Peyer's patch (tissue), 4 donors: ENCODE measurements around the gene ZNF76. TPM values are rescaled to one million over a fixed set of nuclear protein-coding genes. Genes with fewer than 3 reads are reported as not detected.

Experiments
- DNase-seq, 3 donors: peaks; one replicate each; pipeline ENCODE4 v3.0.0-alpha.2; 2017 to 2019
- H3K27ac ChIP-seq, 4 donors: fragments of 200-600 bp; sonication (generic); one replicate each; pipeline ENCODE4 v1.5.1; 2016 to 2019
- H3K27me3 ChIP-seq, 2 donors: fragments of 200-600 bp; sonication (generic); one replicate each; pipeline ENCODE4 v1.5.1; 2019
- H3K36me3 ChIP-seq, 3 donors: fragments of 200-600 bp; sonication (generic); one replicate each; pipeline ENCODE4 v1.5.1; 2016 to 2019
- H3K4me1 ChIP-seq, 4 donors: fragments of 200-600 bp; sonication (generic); one replicate each; pipeline ENCODE4 v1.5.1; 2016 to 2019
- H3K4me3 ChIP-seq, 4 donors: fragments of 200-600 bp; sonication (generic); 1 replicate in 3 of 4; 2 replicates in 1 of 4; pipeline ENCODE4 v1.5.1; 2016 to 2019; ENCODE audit warnings: mild to moderate bottlenecking in 1 of 4
- H3K9me3 ChIP-seq, 4 donors: fragments of 200-600 bp; sonication (generic); one replicate each; pipeline ENCODE4 v1.5.1; 2016 to 2019; ENCODE audit warnings: mild to moderate bottlenecking in 1 of 4
- CTCF ChIP-seq, 6 experiments: fragments of 450-650 bp in 4 of 6; fragments of 200-600 bp in 2 of 6; sonication (generic) in 1 of 6; IDR thresholded peaks; one replicate each; pipeline ENCODE4 v1.5.1; 2017 to 2019; ENCODE audit warnings: antibody characterized with exemption in 6 of 6, mild to moderate bottlenecking in 3 of 6, moderate library complexity in 1 of 6
- POLR2A ChIP-seq, 2 donors: fragments of 450-650 bp; IDR thresholded peaks; one replicate each; pipeline ENCODE4 v1.5.1; 2017; ENCODE audit warnings: antibody characterized with exemption in 2 of 2, mild to moderate bottlenecking in 2 of 2, moderate library complexity in 2 of 2
- total RNA-seq, 4 donors: library from RNA; depleted of rRNA; stranded (reverse); fragments of >200 nt; gene quantifications; one replicate each; pipeline ENCODE4 v1.1.0, GENCODE V29; 2016

The ZNF76 gene
- total RNA-seq, 4 donors from 2014 or later, result 26.3 to 182 (median 54.8) TPM

GRCh38 chr6:35244551-35244950 is 15.0 kb upstream of the ZNF76 start:
- no peak overlapping the region for H3K4me3 ChIP-seq
- no peaks in the 10 kb centered on the region for H3K27me3 ChIP-seq
- no peaks in the 10 kb centered on the region for H3K9me3 ChIP-seq
- no peak for DNase-seq
- H3K27ac ChIP-seq, result no peak overlapping the region
- H3K4me1 ChIP-seq, result no peaks in the 10 kb centered on the region
- H3K36me3 ChIP-seq, result no peaks in the 10 kb centered on the region
- TF ChIP-seq POLR2A (IDR thresholded peaks at IDR 0.05) (no peak), CTCF (IDR thresholded peaks at IDR 0.05) (no peak)

- Histone ChIP-seq H3K27ac (no peak overlapping the region), H3K27me3 (no peaks in the 10 kb centered on the region), H3K36me3 (no peaks in the 10 kb centered on the region), H3K4me1 (no peaks in the 10 kb centered on the region), H3K4me3 (no peak overlapping the region), H3K9me3 (no peaks in the 10 kb centered on the region)
- no peak for TF ChIP-seq POLR2A (IDR thresholded peaks at IDR 0.05)
- TF ChIP-seq CTCF (IDR thresholded peaks at IDR 0.05), result no peak
- DNase-seq, result no peak
Measured at GRCh38 chr6:35247642-35248231, 11.8 kb upstream of the ZNF76 start.

- no peaks in the 10 kb centered on the region for H3K4me1 ChIP-seq
Measured at GRCh38 chr6:35248300-35248699, 11.2 kb upstream of the ZNF76 start.

GRCh38 chr6:35248965-35249364 is 10.6 kb upstream of the ZNF76 start:
- no peak overlapping the region for H3K27ac ChIP-seq
- no peaks in the 10 kb centered on the region for H3K27me3 ChIP-seq
- TF ChIP-seq CTCF (IDR thresholded peaks at IDR 0.05) (no peak), POLR2A (IDR thresholded peaks at IDR 0.05) (no peak)
- no peaks in the 10 kb centered on the region for H3K36me3 ChIP-seq
- no peak for DNase-seq
- no peaks in the 10 kb centered on the region for H3K9me3 ChIP-seq
- no peaks in the 10 kb centered on the region for H3K4me1 ChIP-seq
- H3K4me3 ChIP-seq, result no peak overlapping the region

More at GRCh38 chr6:35248300-35248699, 11.2 kb upstream of the ZNF76 start:
- TF ChIP-seq CTCF (IDR thresholded peaks at IDR 0.05) (no peak), POLR2A (IDR thresholded peaks at IDR 0.05) (no peak)
- Histone ChIP-seq H3K36me3 (no peaks in the 10 kb centered on the region), H3K4me3 (no peak overlapping the region), H3K9me3 (no peaks in the 10 kb centered on the region), H3K27ac (no peak overlapping the region), H3K27me3 (no peaks in the 10 kb centered on the region)
- no peak for DNase-seq

GRCh38 chr6:35251949-35252348 is 7.6 kb upstream of the ZNF76 start:
- H3K27me3 ChIP-seq, result no peaks in the 10 kb centered on the region
- no peak overlapping the region for H3K4me3 ChIP-seq
- no peak for DNase-seq
- H3K27ac ChIP-seq, result no peak overlapping the region
- H3K36me3 ChIP-seq, result no peaks in the 10 kb centered on the region
- TF ChIP-seq CTCF (IDR thresholded peaks at IDR 0.05) (no peak), POLR2A (IDR thresholded peaks at IDR 0.05) (no peak)
- no peaks in the 10 kb centered on the region for H3K9me3 ChIP-seq
- no peaks in the 10 kb centered on the region for H3K4me1 ChIP-seq

GRCh38 chr6:35253249-35253648 is 6.3 kb upstream of the ZNF76 start:
- Histone ChIP-seq H3K9me3 (no peaks in the 10 kb centered on the region), H3K36me3 (no peaks in the 10 kb centered on the region), H3K4me3 (no peak overlapping the region), H3K4me1 (peaks cover 0 to 6% (median 0%) of the 10 kb centered on the region in 4 donors), H3K27ac (no peak overlapping the region), H3K27me3 (no peaks in the 10 kb centered on the region)
- TF ChIP-seq CTCF (IDR thresholded peaks at IDR 0.05) (no peak), POLR2A (IDR thresholded peaks at IDR 0.05) (no peak)
- peak in 1 of 3 donors; percentile 4 for DNase-seq
